Gastrocnemius medialis (tissue), 4 donors: ENCODE measurements around the gene ROR1. TPM values are rescaled to one million over a fixed set of nuclear protein-coding genes. Genes with fewer than 3 reads are reported as not detected.

Experiments
- ATAC-seq, 2 donors: fragments of 150-250 bp; one replicate each; pipeline ENCODE4 v1.9.1; 2016
- DNase-seq, 2 donors: peaks; one replicate each; pipeline ENCODE4 v3.0.0-alpha.2; 2019
- H3K27ac ChIP-seq, 4 donors: fragments of 200-600 bp; sonication (generic); 1 replicate in 1 of 4; 2 replicates in 3 of 4; pipeline ENCODE4 v1.5.1; 2016 to 2018; ENCODE audit warnings: mild to moderate bottlenecking in 2 of 4, moderate library complexity in 1 of 4
- H3K27me3 ChIP-seq, 3 donors: fragments of 200-600 bp; sonication (generic) in 2 of 3; 1 replicate in 1 of 3; 2 replicates in 2 of 3; pipeline versions ENCODE4 v1.5.1 to v1.6.0; 2016 to 2019; ENCODE audit warnings: mild to moderate bottlenecking in 1 of 3, moderate library complexity in 1 of 3
- H3K36me3 ChIP-seq, 2 donors: fragments of 200-600 bp; sonication (generic) in 1 of 2; one replicate each; pipeline ENCODE4 v1.5.1; 2017 to 2018
- H3K4me1 ChIP-seq, 2 donors: fragments of 200-600 bp; sonication (generic) in 1 of 2; one replicate each; pipeline ENCODE4 v1.5.1; 2016 to 2017; ENCODE audit warnings: mild to moderate bottlenecking in 2 of 2
- H3K4me3 ChIP-seq, 4 donors: fragments of 200-600 bp; sonication (generic) in 3 of 4; 1 replicate in 1 of 4; 2 replicates in 3 of 4; pipeline ENCODE4 v1.5.1; 2016 to 2019; ENCODE audit warnings: mild to moderate bottlenecking in 2 of 4
- H3K9me3 ChIP-seq, 3 donors: fragments of 200-600 bp; sonication (generic) in 2 of 3; 1 replicate in 1 of 3; 2 replicates in 2 of 3; pipeline ENCODE4 v1.5.1; 2016 to 2019
- CTCF ChIP-seq, 5 experiments: fragments of 450-650 bp in 3 of 5; fragments of 200-600 bp in 2 of 5; sonication (generic) in 2 of 5; IDR thresholded peaks in 4 of 5; conservative IDR thresholded peaks in 1 of 5; 1 replicate in 4 of 5; 2 replicates in 1 of 5; pipeline ENCODE4 v1.5.1; 2016 to 2019; ENCODE audit warnings: antibody characterized with exemption in 5 of 5, mild to moderate bottlenecking in 3 of 5, moderate library complexity in 3 of 5
- POLR2A ChIP-seq, 2 donors: fragments of 450-650 bp; IDR thresholded peaks; one replicate each; pipeline ENCODE4 v1.6.1; 2017; ENCODE audit warnings: antibody characterized with exemption in 2 of 2, mild to moderate bottlenecking in 2 of 2, moderate library complexity in 2 of 2
- in situ Hi-C, 4 donors: fragments of 200-750 bp; cut with MboI; loops; one replicate each; pipeline versions ENCODE4 v1.15.0 to v1.8.0; 2017; ENCODE audit warnings: low sequenced_read_pairs in 4 of 4
- intact Hi-C: fragments of 100-400 bp; cut with DNase I; formaldehyde crosslinking; loops from one replicate; pipeline ENCODE4 v1.15.1; 2023; ENCODE audit warnings: low total_unique reads
- total RNA-seq, 4 donors: library from RNA; depleted of rRNA; stranded (reverse); fragments of >200 nt; gene quantifications; one replicate each; pipeline versions ENCODE4 v1.1.0 to v1.2.3, GENCODE V29; 2016

ROR1 gene
- total RNA-seq, 4 donors from 2014 or later = 2.5 to 4.3 (median 3.6) TPM

- intact Hi-C loops = no loop called here
- H3K4me1 ChIP-seq = no peaks in the 10 kb centered on the region
- TF ChIP-seq CTCF (IDR thresholded peaks at IDR 0.05 in 4 of 5, conservative IDR thresholded peaks at IDR 0.05 in 1 of 5) (no peak), POLR2A (IDR thresholded peaks at IDR 0.05) (no peak)
- ATAC-seq (no peak), DNase-seq (no peak)
- in situ Hi-C loops = no loop called here
- no peaks in the 10 kb centered on the region for H3K36me3 ChIP-seq
- H3K27ac ChIP-seq = no peak within 1 kb of the TSS
- peaks cover 0 to 4% (median 0%) of the 10 kb centered on the region in 3 donors for H3K27me3 ChIP-seq
- H3K9me3 ChIP-seq = no peaks in the 10 kb centered on the region
- no peak within 1 kb of the TSS for H3K4me3 ChIP-seq
Measured at GRCh38 chr1:64203420-64203819, 429.6 kb downstream of the ROR1 start, which contains the start of gene UBE2U. Gene UBE2U, plus strand, starts transcription at chr1:64203623. Its CDS starts 428 bp downstream, at chr1:64204051.

GRCh38 chr1:64209221-64209620, 435.4 kb downstream of the ROR1 start:
- H3K4me1 ChIP-seq = no peaks in the 10 kb centered on the region
- no peak overlapping the region for H3K27ac ChIP-seq
- DNase-seq (no peak), ATAC-seq (no peak)
- H3K36me3 ChIP-seq = no peaks in the 10 kb centered on the region
- no peak for TF ChIP-seq POLR2A (IDR thresholded peaks at IDR 0.05)
- no peak overlapping the region for H3K4me3 ChIP-seq
- in situ Hi-C loops (no loop called here), intact Hi-C loops (no loop called here)
- H3K9me3 ChIP-seq = no peaks in the 10 kb centered on the region
- peaks cover 0 to 4% (median 0%) of the 10 kb centered on the region in 3 donors for H3K27me3 ChIP-seq

GRCh38 chr1:64212031-64212430, 438.2 kb downstream of the ROR1 start:
- TF ChIP-seq POLR2A (IDR thresholded peaks at IDR 0.05) (no peak), CTCF (IDR thresholded peaks at IDR 0.05 in 4 of 5, conservative IDR thresholded peaks at IDR 0.05 in 1 of 5) (no peak)
- intact Hi-C loops = no loop called here

GRCh38 chr1:64215576-64215975, 441.8 kb downstream of the ROR1 start:
- H3K4me3 ChIP-seq = no peak overlapping the region
- no peak for DNase-seq
- no peaks in the 10 kb centered on the region for H3K9me3 ChIP-seq
- intact Hi-C loops (no loop called here), in situ Hi-C loops (no loop called here)
- H3K27me3 ChIP-seq = no peaks in the 10 kb centered on the region
- no peak overlapping the region for H3K27ac ChIP-seq
- no peak for ATAC-seq
- no peaks in the 10 kb centered on the region for H3K4me1 ChIP-seq
- H3K36me3 ChIP-seq = no peaks in the 10 kb centered on the region
- TF ChIP-seq POLR2A (IDR thresholded peaks at IDR 0.05) (no peak), CTCF (IDR thresholded peaks at IDR 0.05 in 4 of 5, conservative IDR thresholded peaks at IDR 0.05 in 1 of 5) (no peak)

More at GRCh38 chr1:64212031-64212430, 438.2 kb downstream of the ROR1 start:
- Histone ChIP-seq H3K9me3 (no peaks in the 10 kb centered on the region), H3K4me3 (no peak overlapping the region), H3K27ac (no peak overlapping the region), H3K4me1 (no peaks in the 10 kb centered on the region), H3K36me3 (no peaks in the 10 kb centered on the region), H3K27me3 (no peaks in the 10 kb centered on the region)
- ATAC-seq (no peak), DNase-seq (no peak)
- in situ Hi-C loops = no loop called here

- Histone ChIP-seq H3K27me3 (no peaks in the 10 kb centered on the region), H3K9me3 (no peaks in the 10 kb centered on the region), H3K4me1 (no peaks in the 10 kb centered on the region), H3K4me3 (no peak overlapping the region), H3K27ac (no peak overlapping the region), H3K36me3 (no peaks in the 10 kb centered on the region)
- no peak for ATAC-seq
- DNase-seq = no peak
- TF ChIP-seq CTCF (IDR thresholded peaks at IDR 0.05 in 4 of 5, conservative IDR thresholded peaks at IDR 0.05 in 1 of 5) = no peak
- TF ChIP-seq POLR2A (IDR thresholded peaks at IDR 0.05) = no peak
- intact Hi-C loops (no loop called here), in situ Hi-C loops (no loop called here)
Measured at GRCh38 chr1:64220241-64220640, 446.4 kb downstream of the ROR1 start.
